Measurements from ENCODE around the gene SRRM2.
A peak's percentile ranks its signal among the peaks of the same experiment; 100 is the strongest.

SRRM2 gene

GRCh38 chr16:2785101-2785991 lies 32.9 kb downstream of the SRRM2 start:
- Mint-ChIP-seq H3K4me3 (peak overlapping the region; percentile 87), H3K27ac (peak overlapping the region; percentile 25 to 75), H3K36me3 (ENCODE audit: insufficient read depth) (no peaks in the 10 kb centered on the region), H3K4me1 (ENCODE audit: low read depth in 2 of 2) (peaks cover 3 to 7% of the 10 kb centered on the region in 2 donors), H3K9me3 (no peaks in the 10 kb centered on the region), H3K27me3 (peaks cover 5 to 12% of the 10 kb centered on the region in 2 donors)
- DNase-seq, result no peak
- peak; percentile 75 for ATAC-seq (replicated peaks)

- peaks cover 3 to 7% of the 10 kb centered on the region in 2 donors for H3K4me1 Mint-ChIP-seq (ENCODE audit: low read depth in 2 of 2)
- peaks cover 8 to 21% of the 10 kb centered on the region in 2 donors for H3K27me3 Mint-ChIP-seq
- peak overlapping the region; percentile 40 to 87 for H3K4me3 Mint-ChIP-seq
- no peaks in the 10 kb centered on the region for H3K9me3 Mint-ChIP-seq
- no peaks in the 10 kb centered on the region for H3K36me3 Mint-ChIP-seq (ENCODE audit: insufficient read depth)
- DNase-seq (no peak), ATAC-seq (replicated peaks) (no peak)
- H3K27ac Mint-ChIP-seq, result peak overlapping the region in 1 of 2 donors; percentile 58
These were observed 33.8 kb downstream of the SRRM2 start for GRCh38 chr16:2786061-2786825.

GRCh38 chr16:2786826-2787151 lies 34.4 kb downstream of the SRRM2 start:
- H3K4me3 Mint-ChIP-seq, result peak overlapping the region; percentile 40 to 87
- peaks cover 13 to 26% of the 10 kb centered on the region in 2 donors for H3K27me3 Mint-ChIP-seq
- DNase-seq (no peak), ATAC-seq (replicated peaks) (no peak)
- no peaks in the 10 kb centered on the region for H3K36me3 Mint-ChIP-seq (ENCODE audit: insufficient read depth)
- peaks cover 3 to 7% of the 10 kb centered on the region in 2 donors for H3K4me1 Mint-ChIP-seq (ENCODE audit: low read depth in 2 of 2)
- peak overlapping the region in 1 of 2 donors; percentile 58 for H3K27ac Mint-ChIP-seq
- no peaks in the 10 kb centered on the region for H3K9me3 Mint-ChIP-seq

GRCh38 chr16:2787406-2787805 lies 35.0 kb downstream of the SRRM2 start, which contains the start of gene PRSS33:
PRSS33 (minus strand) TSS chr16:2787560; CDS start chr16:2786547, 1,013 bp downstream.
- H3K27me3 Mint-ChIP-seq, result peaks cover 13 to 32% of the 10 kb centered on the region in 2 donors
- no peak for DNase-seq
- no peak for ATAC-seq (replicated peaks)
- H3K4me3 Mint-ChIP-seq, result peak within 1 kb of the TSS; percentile 40 to 87
- peak within 1 kb of the TSS; percentile 29 to 58 for H3K27ac Mint-ChIP-seq
- H3K36me3 Mint-ChIP-seq (ENCODE audit: insufficient read depth), result no peaks in the 10 kb centered on the region
- no peaks in the 10 kb centered on the region for H3K9me3 Mint-ChIP-seq
- peaks cover 3 to 7% of the 10 kb centered on the region in 2 donors for H3K4me1 Mint-ChIP-seq (ENCODE audit: low read depth in 2 of 2)

GRCh38 chr16:2787961-2788360 lies 35.5 kb downstream of the SRRM2 start:
- DNase-seq (no peak), ATAC-seq (replicated peaks) (no peak)
- peaks cover 16 to 33% of the 10 kb centered on the region in 2 donors for H3K27me3 Mint-ChIP-seq
- H3K9me3 Mint-ChIP-seq, result no peaks in the 10 kb centered on the region
- H3K4me3 Mint-ChIP-seq, result peak overlapping the region in 1 of 2 donors; percentile 17
- peaks cover 3 to 7% of the 10 kb centered on the region in 2 donors for H3K4me1 Mint-ChIP-seq (ENCODE audit: low read depth in 2 of 2)
- peak overlapping the region in 1 of 2 donors; percentile 29 for H3K27ac Mint-ChIP-seq
- no peaks in the 10 kb centered on the region for H3K36me3 Mint-ChIP-seq (ENCODE audit: insufficient read depth)

- DNase-seq, result no peak
- Mint-ChIP-seq H3K9me3 (no peaks in the 10 kb centered on the region), H3K4me3 (no peak overlapping the region), H3K27me3 (peaks cover 34 to 59% of the 10 kb centered on the region in 2 donors), H3K4me1 (ENCODE audit: low read depth in 2 of 2) (peaks cover 0 to 2% of the 10 kb centered on the region in 2 donors), H3K36me3 (ENCODE audit: insufficient read depth) (no peaks in the 10 kb centered on the region), H3K27ac (no peak overlapping the region)
- no peak for ATAC-seq (replicated peaks)
These were observed 38.2 kb downstream of the SRRM2 start for GRCh38 chr16:2790631-2791030.

- Mint-ChIP-seq H3K4me1 (ENCODE audit: low read depth in 2 of 2) (peaks cover 0 to 2% of the 10 kb centered on the region in 2 donors), H3K36me3 (ENCODE audit: insufficient read depth) (no peaks in the 10 kb centered on the region), H3K9me3 (no peaks in the 10 kb centered on the region), H3K27me3 (peaks cover 34 to 65% of the 10 kb centered on the region in 2 donors), H3K27ac (no peak overlapping the region), H3K4me3 (no peak overlapping the region)
- DNase-seq (no peak), ATAC-seq (replicated peaks) (no peak)
These were observed 38.7 kb downstream of the SRRM2 start for GRCh38 chr16:2791174-2791573.

GRCh38 chr16:2792940-2793339 lies 40.5 kb downstream of the SRRM2 start:
- Mint-ChIP-seq H3K4me1 (ENCODE audit: low read depth in 2 of 2) (no peaks in the 10 kb centered on the region), H3K9me3 (no peaks in the 10 kb centered on the region), H3K36me3 (ENCODE audit: insufficient read depth) (no peaks in the 10 kb centered on the region), H3K27ac (no peak overlapping the region), H3K27me3 (peaks cover 34 to 68% of the 10 kb centered on the region in 2 donors), H3K4me3 (no peak overlapping the region)
- no peak for ATAC-seq (replicated peaks)
- DNase-seq, result no peak

GRCh38 chr16:2795395-2796143 lies 43.1 kb downstream of the SRRM2 start:
- DNase-seq (no peak), ATAC-seq (replicated peaks) (no peak)
- Mint-ChIP-seq H3K4me1 (ENCODE audit: low read depth in 2 of 2) (no peaks in the 10 kb centered on the region), H3K27ac (no peak overlapping the region), H3K9me3 (no peaks in the 10 kb centered on the region), H3K4me3 (no peak overlapping the region), H3K36me3 (ENCODE audit: insufficient read depth) (no peaks in the 10 kb centered on the region), H3K27me3 (peaks cover 29 to 54% of the 10 kb centered on the region in 2 donors)

- H3K27me3 Mint-ChIP-seq, result peaks cover 10 to 27% of the 10 kb centered on the region in 2 donors
- H3K36me3 Mint-ChIP-seq (ENCODE audit: insufficient read depth), result no peaks in the 10 kb centered on the region
- no peak overlapping the region for H3K27ac Mint-ChIP-seq
- ATAC-seq (replicated peaks), result no peak
- peaks cover 0 to 3% of the 10 kb centered on the region in 2 donors for H3K9me3 Mint-ChIP-seq
- no peak overlapping the region for H3K4me3 Mint-ChIP-seq
- DNase-seq, result no peak
- no peaks in the 10 kb centered on the region for H3K4me1 Mint-ChIP-seq (ENCODE audit: low read depth in 2 of 2)
These were observed 46.3 kb downstream of the SRRM2 start for GRCh38 chr16:2798723-2799204.

- no peak for ATAC-seq (replicated peaks)
- DNase-seq, result no peak
- Mint-ChIP-seq H3K4me1 (ENCODE audit: low read depth in 2 of 2) (no peaks in the 10 kb centered on the region), H3K9me3 (peaks cover 0 to 7% of the 10 kb centered on the region in 2 donors), H3K27ac (no peak overlapping the region), H3K4me3 (no peak overlapping the region), H3K36me3 (ENCODE audit: insufficient read depth) (no peaks in the 10 kb centered on the region), H3K27me3 (peaks cover 5 to 24% of the 10 kb centered on the region in 2 donors)
These were observed 46.9 kb downstream of the SRRM2 start for GRCh38 chr16:2799205-2799858.

GRCh38 chr16:2799859-2800226 lies 47.4 kb downstream of the SRRM2 start:
- ATAC-seq (replicated peaks), result no peak
- DNase-seq, result no peak
- Mint-ChIP-seq H3K9me3 (peaks cover 0 to 7% of the 10 kb centered on the region in 2 donors), H3K27ac (no peak overlapping the region), H3K27me3 (peaks cover 0 to 24% of the 10 kb centered on the region in 2 donors), H3K4me1 (ENCODE audit: low read depth in 2 of 2) (no peaks in the 10 kb centered on the region), H3K36me3 (ENCODE audit: insufficient read depth) (peaks cover 3% of the 10 kb centered on the region), H3K4me3 (no peak overlapping the region)
